Activated CD8-positive, alpha-beta T cell treated with anti-CD3 and anti-CD28 coated beads, Interleukin-2, amount 10 ng/mL, durations not matched to agents 7 days and 5 days (primary cell): Measurements from ENCODE around the gene BICDL1. TPM values are rescaled to one million over a fixed set of nuclear protein-coding genes. Genes with fewer than 3 reads are reported as not detected.
A peak's percentile ranks its signal among the peaks of the same experiment; 100 is the strongest.
"Not testable (repeated sequence)": the region's sequence is repeated elsewhere in the genome, so short reads cannot be mapped to it uniquely, and the experiment has no call there.

Experiments
- ATAC-seq: fragments of 150-1000 bp; cut with Tn5 transposase; one replicate; pipeline ENCODE4 v1.10.0; 2021; ENCODE audit warnings: moderate library complexity
- CTCF ChIA-PET: fragments of 350-600 bp; sonication (Branson Sonifier 250); formaldehyde crosslinking; loops from one replicate; lab custom pipeline; 2021; ENCODE audit warnings: antibody characterized with exemption; lab: Charles Lee
- POLR2A ChIA-PET: fragments of 350-600 bp; sonication (Branson Sonifier 250); formaldehyde crosslinking; loops from one replicate; lab custom pipeline; 2021; ENCODE audit warnings: antibody characterized with exemption; lab: Charles Lee
- DNase-seq: peaks from one replicate; pipeline ENCODE4 v3.0.0-alpha.2; 2020
- H3K27ac Mint-ChIP-seq: one replicate; pipeline ENCODE4 v1.8.0; 2021; ENCODE audit warnings: mild to moderate bottlenecking, mixed read lengths
- H3K27me3 Mint-ChIP-seq: one replicate; pipeline ENCODE4 v1.8.0; 2021; ENCODE audit warnings: low read depth, mixed read lengths
- H3K36me3 Mint-ChIP-seq: one replicate; pipeline ENCODE4 v1.8.0; 2021; ENCODE audit warnings: low read depth, mixed read lengths
- H3K4me1 Mint-ChIP-seq: one replicate; pipeline ENCODE4 v1.8.0; 2021; ENCODE audit warnings: low read depth, mixed read lengths
- H3K4me3 Mint-ChIP-seq: one replicate; pipeline ENCODE4 v1.8.0; 2021; ENCODE audit warnings: mild to moderate bottlenecking, mixed read lengths
- H3K9me3 Mint-ChIP-seq: one replicate; pipeline ENCODE4 v1.8.0; 2022; ENCODE audit warnings: mixed read lengths; ENCODE audit not compliant: insufficient read depth
- total RNA-seq, 2 experiments: library from RNA; stranded (reverse); gene quantifications; one replicate each; pipeline ENCODE4 v1.2.3, GENCODE V29; 2021

The BICDL1 gene
- total RNA-seq, 2 experiments from 2014 or later: 62.4 to 64.8 TPM

DNA sequence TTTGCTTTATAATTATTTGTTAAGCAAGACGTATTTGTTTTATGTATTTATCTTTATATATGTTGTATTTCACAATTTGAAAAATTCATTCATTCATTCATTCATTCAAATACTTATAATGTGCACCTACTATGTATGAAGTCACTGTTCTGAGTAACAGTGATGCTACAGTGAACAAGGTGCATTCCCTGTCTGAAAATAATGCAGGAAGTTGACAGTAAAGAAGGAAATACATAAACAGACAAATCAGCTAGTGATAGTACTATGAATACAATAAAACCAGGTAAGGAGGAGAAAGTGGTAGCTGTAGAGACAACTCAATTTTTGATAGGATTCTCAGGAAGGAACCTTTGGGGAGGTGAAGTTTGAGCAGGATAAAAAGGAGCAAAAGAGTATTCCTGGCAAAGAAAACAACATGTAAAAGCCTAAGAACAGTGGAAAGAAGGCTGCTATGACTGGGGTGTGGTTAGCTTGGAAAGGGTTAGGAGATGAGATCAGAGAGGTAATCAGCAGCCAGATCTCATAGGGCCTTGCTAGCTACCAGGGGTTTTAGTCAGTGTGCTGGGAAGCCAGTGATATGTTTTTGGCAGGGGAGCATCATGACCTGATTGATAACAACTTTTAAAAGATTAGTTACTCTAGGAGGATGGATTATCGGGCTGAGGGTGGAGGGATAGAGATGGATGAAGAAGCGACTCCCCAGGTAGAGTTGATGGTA is 17.4 kb downstream of the BICDL1 start:
- DNase-seq: peak; percentile 32
- H3K4me3 Mint-ChIP-seq: peak overlapping the region; percentile 31
- H3K27ac Mint-ChIP-seq: peak overlapping the region; percentile 79
- CTCF ChIA-PET: interaction anchor here (1.1 to 3.3 kb wide), 7 partner anchors 9 to 81 kb away, joined by 3 to 45 read pairs (median 5); partner anchors contain the start of gene BICDL1
- peak; percentile 60 for ATAC-seq
- peaks cover 60% of the 10 kb centered on the region for H3K4me1 Mint-ChIP-seq
- POLR2A ChIA-PET: interaction anchor here (1.2 to 3.5 kb wide), 9 partner anchors 11 to 287 kb away, joined by 4 to 72 read pairs (median 9); partner anchors contain the start of genes BICDL1, RAB35, RNU4-1 and RNU4-2
- no peaks in the 10 kb centered on the region for H3K27me3 Mint-ChIP-seq
- peaks cover 46% of the 10 kb centered on the region for H3K36me3 Mint-ChIP-seq
- H3K9me3 Mint-ChIP-seq: no peaks in the 10 kb centered on the region

DNA sequence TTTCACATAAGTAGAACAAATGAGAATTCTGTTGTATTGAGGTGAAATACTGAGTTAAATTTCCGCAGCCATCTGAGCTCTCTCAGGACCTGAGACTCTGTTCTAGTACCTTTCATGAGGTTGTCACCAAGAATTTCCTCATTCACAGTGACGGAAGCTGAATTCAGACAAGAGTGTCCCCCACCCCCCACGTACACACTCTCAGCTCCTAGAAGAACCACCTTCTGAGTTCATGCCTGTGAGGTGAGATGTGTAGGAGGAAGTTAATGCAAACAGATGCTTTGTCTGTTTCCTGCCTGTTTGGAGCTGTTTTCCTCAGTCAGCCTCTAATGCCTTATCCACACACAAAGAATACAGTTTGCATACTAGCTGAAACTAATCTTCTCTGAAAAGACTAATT is 18.2 kb downstream of the BICDL1 start:
- H3K4me3 Mint-ChIP-seq: peak overlapping the region; percentile 31
- peaks cover 49% of the 10 kb centered on the region for H3K36me3 Mint-ChIP-seq
- no peaks in the 10 kb centered on the region for H3K27me3 Mint-ChIP-seq
- H3K27ac Mint-ChIP-seq: peak overlapping the region; percentile 79
- no peaks in the 10 kb centered on the region for H3K9me3 Mint-ChIP-seq
- CTCF ChIA-PET: interaction anchor here (1.0 to 3.3 kb wide), 9 partner anchors 9 to 80 kb away, joined by 3 to 45 read pairs (median 3); partner anchors contain the start of gene BICDL1
- H3K4me1 Mint-ChIP-seq: peaks cover 69% of the 10 kb centered on the region
- peak; percentile 86 for DNase-seq
- POLR2A ChIA-PET: interaction anchor here (0.6 to 3.5 kb wide), 15 partner anchors 8 to 286 kb away, joined by 3 to 72 read pairs (median 6); partner anchors contain the start of genes BICDL1, RAB35, RNU4-1 and RNU4-2
- peak; percentile 72 for ATAC-seq

DNA sequence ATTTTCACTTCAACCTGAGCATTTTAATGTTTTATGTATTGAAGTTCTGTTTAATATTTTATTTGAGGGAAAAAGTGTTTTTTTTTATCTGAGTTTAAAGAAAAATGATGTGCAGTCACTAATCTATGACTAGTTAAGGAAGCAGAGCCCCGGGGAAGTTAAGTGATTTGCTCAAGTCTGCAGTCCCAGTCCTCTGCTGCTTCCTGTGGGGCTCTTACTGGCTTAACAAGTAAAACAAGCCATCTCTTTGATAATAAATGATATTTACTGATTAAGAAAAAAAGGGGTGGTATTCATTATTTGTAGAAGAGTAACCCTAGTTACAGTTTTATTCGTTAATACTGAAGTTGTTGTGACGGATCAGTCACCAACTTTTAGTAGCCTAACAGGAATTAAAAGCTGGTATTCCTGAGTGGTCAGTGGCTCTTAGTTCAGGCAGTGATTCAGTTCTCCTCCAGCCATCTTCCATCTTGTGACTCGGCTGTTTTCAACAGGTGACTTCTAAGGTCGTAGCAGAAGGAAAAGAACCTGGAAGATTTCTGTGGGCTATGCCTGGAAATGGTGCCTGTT is 21.7 kb downstream of the BICDL1 start:
- H3K4me1 Mint-ChIP-seq: peaks cover 94% of the 10 kb centered on the region
- no peaks in the 10 kb centered on the region for H3K27me3 Mint-ChIP-seq
- POLR2A ChIA-PET: interaction anchor here (1.2 to 4.0 kb wide), 5 partner anchors 21 to 282 kb away, joined by 3 to 57 read pairs (median 4); partner anchors contain the start of genes BICDL1, RAB35, RNU4-1 and RPLP0
- peak overlapping the region; percentile 39 for H3K27ac Mint-ChIP-seq
- ATAC-seq: no peak
- H3K36me3 Mint-ChIP-seq: peaks cover 48% of the 10 kb centered on the region
- H3K4me3 Mint-ChIP-seq: no peak overlapping the region
- peak; percentile 52 for DNase-seq
- no peaks in the 10 kb centered on the region for H3K9me3 Mint-ChIP-seq
- CTCF ChIA-PET: interaction anchor here (0.7 to 3.9 kb wide), 8 partner anchors 11 to 77 kb away, joined by 3 to 21 read pairs (median 3); partner anchors contain the start of gene BICDL1

DNA sequence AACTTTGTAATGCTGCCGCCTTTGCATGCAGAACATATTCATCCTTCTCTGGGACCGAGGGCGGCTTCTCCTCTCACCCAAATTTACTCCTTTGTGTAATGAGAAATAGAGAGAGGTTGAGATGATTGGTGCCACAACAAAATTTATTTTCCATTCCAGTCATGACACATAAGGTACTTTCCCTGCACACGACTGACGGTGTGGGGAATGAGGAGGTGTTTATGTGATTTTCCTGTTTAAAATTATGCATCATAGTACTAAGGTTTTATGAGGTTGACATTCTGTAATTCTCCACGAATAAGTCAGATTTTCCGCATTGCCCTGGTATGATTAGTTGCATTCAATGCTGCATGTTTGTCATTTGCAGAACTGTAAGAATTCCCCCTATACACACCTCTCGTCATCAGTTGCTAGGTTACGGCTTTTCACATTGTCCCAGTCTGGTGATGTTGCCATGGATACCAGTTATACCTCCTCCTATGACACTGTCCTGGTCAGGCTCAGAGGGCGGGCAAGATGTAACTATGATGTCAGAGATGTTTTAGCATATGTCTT is 23.1 kb downstream of the BICDL1 start:
- Mint-ChIP-seq H3K4me3 (peak overlapping the region; percentile 19), H3K36me3 (peaks cover 53% of the 10 kb centered on the region), H3K4me1 (peaks cover 85% of the 10 kb centered on the region), H3K27me3 (no peaks in the 10 kb centered on the region), H3K27ac (peak overlapping the region; percentile 86), H3K9me3 (peaks cover 4% of the 10 kb centered on the region)
- DNase-seq (peak; percentile 83), ATAC-seq (peak; percentile 75)
- CTCF ChIA-PET: interaction anchor here (1.0 to 3.9 kb wide), 3 partner anchors 12 to 75 kb away, joined by 3 to 21 read pairs (median 17); partner anchors contain the start of gene BICDL1
- POLR2A ChIA-PET: interaction anchor here (1.0 to 4.0 kb wide), 4 partner anchors 23 to 279 kb away, joined by 3 to 57 read pairs (median 6); partner anchors contain the start of genes BICDL1 and RPLP0

DNA sequence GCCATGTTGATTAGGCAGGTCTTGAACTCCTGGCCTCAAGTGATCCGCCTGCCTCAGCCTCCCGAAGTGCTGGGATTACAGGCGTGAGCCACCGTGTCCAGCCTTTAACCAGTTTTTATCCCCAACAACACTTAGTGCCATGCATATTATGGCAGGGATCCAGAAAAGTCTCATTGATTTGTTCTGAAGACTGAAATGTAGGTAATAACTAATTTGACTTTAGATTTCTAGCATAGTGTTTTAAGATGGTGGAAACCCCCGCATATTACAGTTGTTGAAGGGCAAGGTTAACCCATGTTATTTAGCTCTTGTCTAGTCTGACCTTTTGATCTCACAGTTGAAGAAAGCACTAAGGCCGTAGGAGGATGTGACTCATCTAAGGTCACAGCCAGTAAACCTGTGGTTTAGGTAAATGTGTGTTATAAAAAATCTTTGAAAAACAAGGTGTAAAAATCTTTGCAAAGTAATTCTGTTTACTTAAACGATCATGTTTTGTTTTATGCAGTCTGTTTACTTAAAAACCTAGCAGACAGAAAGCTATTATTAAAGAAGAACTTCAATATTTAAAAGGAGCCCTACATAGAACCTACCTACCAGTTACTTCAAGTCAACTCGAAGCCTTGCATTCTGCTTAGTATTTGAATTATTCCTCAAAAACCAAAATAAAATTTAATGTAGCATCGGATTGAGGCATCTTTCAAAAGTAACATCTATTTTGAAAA is 24.8 kb downstream of the BICDL1 start:
- CTCF ChIA-PET: interaction anchor here (1.0 to 3.9 kb wide), 6 partner anchors 9 to 187 kb away, joined by 3 to 17 read pairs (median 4); partner anchors contain the start of genes BICDL1 and RPLP0
- peaks cover 50% of the 10 kb centered on the region for H3K36me3 Mint-ChIP-seq
- POLR2A ChIA-PET: interaction anchor here (2.3 to 4.0 kb wide), 3 partner anchors 24 to 279 kb away, joined by 9 to 57 read pairs (median 16); partner anchors contain the start of genes BICDL1, RNU4-1, RNU4-2 and RPLP0
- DNase-seq (peak; percentile 75), ATAC-seq (peak; percentile 76)
- peak overlapping the region; percentile 59 for H3K4me3 Mint-ChIP-seq
- H3K27me3 Mint-ChIP-seq: no peaks in the 10 kb centered on the region
- peaks cover 4% of the 10 kb centered on the region for H3K9me3 Mint-ChIP-seq
- peaks cover 69% of the 10 kb centered on the region for H3K4me1 Mint-ChIP-seq
- H3K27ac Mint-ChIP-seq: peak overlapping the region; percentile 86

DNA sequence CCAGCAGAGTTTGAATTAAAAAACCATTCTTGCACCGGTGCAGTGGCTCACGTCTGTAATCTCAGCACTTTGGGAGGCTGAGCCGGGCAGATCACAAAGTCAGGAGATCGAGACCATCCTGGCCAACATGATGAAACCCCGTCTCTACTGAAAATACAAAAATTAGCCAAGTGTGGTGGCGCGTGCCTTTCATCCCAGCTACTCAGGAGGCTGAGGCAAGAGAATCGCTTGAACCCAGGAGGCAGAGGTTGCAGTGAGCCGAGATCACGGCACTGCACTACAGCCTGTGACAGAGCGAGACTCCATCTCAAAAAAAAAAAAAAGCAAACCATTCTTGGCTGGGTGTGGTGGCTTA is 25.3 kb downstream of the BICDL1 start:
- ChIA-PET CTCF (interaction anchor here (1.0 to 3.9 kb wide), 10 partner anchors 8 to 187 kb away, joined by 3 to 17 read pairs (median 4); partner anchors contain the start of genes BICDL1 and RPLP0), POLR2A (interaction anchor here (2.3 to 4.0 kb wide), 3 partner anchors 25 to 278 kb away, joined by 9 to 57 read pairs (median 16); partner anchors contain the start of genes BICDL1, RNU4-1, RNU4-2 and RPLP0)
- H3K27me3 Mint-ChIP-seq, H3K9me3 Mint-ChIP-seq, ATAC-seq: not testable (repeated sequence)
- Mint-ChIP-seq H3K4me1 (peaks cover 68% of the 10 kb centered on the region), H3K36me3 (peaks cover 48% of the 10 kb centered on the region), H3K27ac (peak overlapping the region; percentile 86), H3K4me3 (peak overlapping the region; percentile 59)
- peak; percentile 22 for DNase-seq

DNA sequence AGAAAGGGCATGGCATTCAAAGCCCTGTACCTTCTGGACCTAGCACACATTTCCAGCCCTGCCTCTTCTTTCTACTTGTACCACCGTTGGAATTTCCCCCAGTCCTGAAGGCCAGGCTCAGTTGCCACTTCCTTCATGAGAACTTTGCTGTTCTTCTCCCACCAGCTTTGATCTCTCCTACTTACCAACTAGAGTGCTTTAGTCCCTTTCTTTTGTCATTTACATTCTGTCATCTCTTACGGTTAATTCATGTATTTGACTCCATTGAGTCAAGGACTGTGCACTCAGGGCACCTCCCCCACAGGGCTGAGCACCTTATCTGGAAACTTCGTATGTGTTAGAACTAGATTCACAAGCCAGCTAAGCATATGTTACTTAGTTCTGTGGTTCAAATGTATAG is 26.3 kb downstream of the BICDL1 start:
- POLR2A ChIA-PET: interaction anchor here (0.7 to 3.1 kb wide), 5 partner anchors 26 to 277 kb away, joined by 3 to 16 read pairs (median 9); partner anchors contain the start of genes BICDL1, RNU4-1, RNU4-2 and RPLP0
- peak overlapping the region; percentile 23 for H3K4me3 Mint-ChIP-seq
- peak; percentile 38 for DNase-seq
- CTCF ChIA-PET: interaction anchor here (0.8 to 1.5 kb wide), 6 partner anchors 9 to 72 kb away, joined by 3 to 10 read pairs (median 4); partner anchors contain the start of gene BICDL1
- peaks cover 42% of the 10 kb centered on the region for H3K36me3 Mint-ChIP-seq
- ATAC-seq: peak; percentile 2
- peaks cover 59% of the 10 kb centered on the region for H3K4me1 Mint-ChIP-seq
- no peaks in the 10 kb centered on the region for H3K27me3 Mint-ChIP-seq
- peak overlapping the region; percentile 86 for H3K27ac Mint-ChIP-seq
- peaks cover 4% of the 10 kb centered on the region for H3K9me3 Mint-ChIP-seq

DNA sequence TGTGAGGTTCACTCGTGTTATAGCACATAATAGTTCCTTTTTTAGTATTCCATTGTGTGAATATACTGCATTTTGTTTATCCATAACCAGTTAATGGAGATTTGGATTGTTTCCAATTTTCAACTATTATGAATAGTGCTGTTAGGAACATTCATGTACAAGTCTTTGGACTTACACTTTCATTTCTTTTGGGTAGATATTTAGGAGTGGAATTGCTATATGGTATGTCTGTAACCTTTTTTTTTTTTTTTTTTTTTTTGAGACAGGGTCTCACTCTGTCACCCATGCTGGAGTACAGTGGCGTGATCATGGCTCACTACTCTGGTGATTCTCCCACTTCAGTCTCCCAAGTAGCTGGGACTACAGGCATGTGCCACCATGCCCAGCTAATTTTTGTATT is 27.2 kb downstream of the BICDL1 start:
- H3K4me3 Mint-ChIP-seq, POLR2A ChIA-PET, H3K9me3 Mint-ChIP-seq, ATAC-seq, DNase-seq, H3K27me3 Mint-ChIP-seq: not testable (repeated sequence)
- peaks cover 51% of the 10 kb centered on the region for H3K4me1 Mint-ChIP-seq
- peak overlapping the region; percentile 86 for H3K27ac Mint-ChIP-seq
- CTCF ChIA-PET: interaction anchor here (1.0 kb wide), 1 partner anchor 185 kb away, joined by 3 read pairs; the partner anchor contains the start of gene RPLP0
- H3K36me3 Mint-ChIP-seq: peaks cover 40% of the 10 kb centered on the region

DNA sequence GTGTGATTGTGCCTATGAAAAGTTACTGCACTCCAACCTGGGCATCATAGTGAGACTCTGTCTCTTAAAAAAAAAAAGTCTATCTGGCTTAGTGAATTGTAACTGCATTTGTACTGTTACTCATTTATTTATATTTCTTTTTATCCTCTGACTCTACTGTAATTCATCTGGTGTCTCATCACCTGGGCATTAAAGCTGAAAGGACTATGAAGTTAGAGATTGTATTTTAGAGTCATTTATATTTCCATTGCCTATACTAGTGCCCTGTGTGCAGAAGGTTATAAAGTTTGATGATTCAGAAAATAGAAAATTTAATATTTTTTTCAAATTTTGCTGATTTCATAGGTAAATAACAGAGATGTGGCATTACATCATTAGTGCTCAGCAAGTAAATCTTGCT is 30.2 kb downstream of the BICDL1 start:
- Mint-ChIP-seq H3K4me3 (no peak overlapping the region), H3K27ac (no peak overlapping the region), H3K4me1 (peaks cover 22% of the 10 kb centered on the region), H3K27me3 (no peaks in the 10 kb centered on the region), H3K36me3 (peaks cover 45% of the 10 kb centered on the region), H3K9me3 (peaks cover 6% of the 10 kb centered on the region)
- DNase-seq (no peak), ATAC-seq (no peak)
- ChIA-PET POLR2A (interaction anchor here (0.6 to 1.2 kb wide), 2 partner anchors 12 to 185 kb away, joined by 5 to 7 read pairs; no protein-coding TSS in a partner anchor), CTCF (no interaction called here)

DNA sequence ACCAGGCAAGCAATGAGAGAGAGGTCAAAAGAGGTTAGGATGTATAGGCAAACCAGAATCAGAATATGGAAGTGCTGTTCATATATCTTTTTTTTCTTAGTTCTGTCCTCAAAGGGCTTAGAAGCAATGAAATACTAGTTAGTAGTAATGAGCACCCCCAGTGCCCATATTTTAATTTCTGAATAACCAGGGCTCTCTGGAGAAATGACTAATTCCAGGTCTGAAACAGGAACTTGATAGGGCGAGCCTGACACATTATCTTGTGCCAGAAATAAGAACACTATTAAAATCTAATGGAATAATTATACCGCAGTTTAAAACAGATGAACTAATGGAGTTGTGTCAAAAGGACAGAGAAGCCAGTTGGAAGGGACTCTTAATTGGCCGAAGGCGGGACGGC is 30.9 kb downstream of the BICDL1 start:
- no peak for ATAC-seq
- Mint-ChIP-seq H3K27ac (no peak overlapping the region), H3K4me3 (no peak overlapping the region), H3K36me3 (peaks cover 47% of the 10 kb centered on the region), H3K9me3 (peaks cover 8% of the 10 kb centered on the region), H3K27me3 (no peaks in the 10 kb centered on the region), H3K4me1 (peaks cover 16% of the 10 kb centered on the region)
- no peak for DNase-seq
- CTCF ChIA-PET: no interaction called here
- POLR2A ChIA-PET: interaction anchor here (1.2 kb wide), 1 partner anchor 12 kb away, joined by 7 read pairs; no protein-coding TSS in a partner anchor
